Gastrocnemius medialis (tissue), 4 donors: ENCODE data around the gene RPAP3. TPM values are rescaled to one million over a fixed set of nuclear protein-coding genes. Genes with fewer than 3 reads are reported as not detected.
A peak's percentile ranks its signal among the peaks of the same experiment; 100 is the strongest.

Source experiments
- ATAC-seq, 2 donors: fragments of 150-250 bp; one replicate each; pipeline ENCODE4 v1.9.1; 2016
- DNase-seq, 2 donors: peaks; one replicate each; pipeline ENCODE4 v3.0.0-alpha.2; 2019
- H3K27ac ChIP-seq, 4 donors: fragments of 200-600 bp; sonication (generic); 1 replicate in 1 of 4; 2 replicates in 3 of 4; pipeline ENCODE4 v1.5.1; 2016 to 2018; ENCODE audit warnings: mild to moderate bottlenecking in 2 of 4, moderate library complexity in 1 of 4
- H3K27me3 ChIP-seq, 3 donors: fragments of 200-600 bp; sonication (generic) in 2 of 3; 1 replicate in 1 of 3; 2 replicates in 2 of 3; pipeline versions ENCODE4 v1.5.1 to v1.6.0; 2016 to 2019; ENCODE audit warnings: mild to moderate bottlenecking in 1 of 3, moderate library complexity in 1 of 3
- H3K36me3 ChIP-seq, 2 donors: fragments of 200-600 bp; sonication (generic) in 1 of 2; one replicate each; pipeline ENCODE4 v1.5.1; 2017 to 2018
- H3K4me1 ChIP-seq, 2 donors: fragments of 200-600 bp; sonication (generic) in 1 of 2; one replicate each; pipeline ENCODE4 v1.5.1; 2016 to 2017; ENCODE audit warnings: mild to moderate bottlenecking in 2 of 2
- H3K4me3 ChIP-seq, 4 donors: fragments of 200-600 bp; sonication (generic) in 3 of 4; 1 replicate in 1 of 4; 2 replicates in 3 of 4; pipeline ENCODE4 v1.5.1; 2016 to 2019; ENCODE audit warnings: mild to moderate bottlenecking in 2 of 4
- H3K9me3 ChIP-seq, 3 donors: fragments of 200-600 bp; sonication (generic) in 2 of 3; 1 replicate in 1 of 3; 2 replicates in 2 of 3; pipeline ENCODE4 v1.5.1; 2016 to 2019
- CTCF ChIP-seq, 5 experiments: fragments of 450-650 bp in 3 of 5; fragments of 200-600 bp in 2 of 5; sonication (generic) in 2 of 5; IDR thresholded peaks in 4 of 5; conservative IDR thresholded peaks in 1 of 5; 1 replicate in 4 of 5; 2 replicates in 1 of 5; pipeline ENCODE4 v1.5.1; 2016 to 2019; ENCODE audit warnings: antibody characterized with exemption in 5 of 5, mild to moderate bottlenecking in 3 of 5, moderate library complexity in 3 of 5
- POLR2A ChIP-seq, 2 donors: fragments of 450-650 bp; IDR thresholded peaks; one replicate each; pipeline ENCODE4 v1.6.1; 2017; ENCODE audit warnings: antibody characterized with exemption in 2 of 2, mild to moderate bottlenecking in 2 of 2, moderate library complexity in 2 of 2
- in situ Hi-C, 4 donors: fragments of 200-750 bp; cut with MboI; loops; one replicate each; pipeline versions ENCODE4 v1.15.0 to v1.8.0; 2017; ENCODE audit warnings: low sequenced_read_pairs in 4 of 4
- intact Hi-C: fragments of 100-400 bp; cut with DNase I; formaldehyde crosslinking; loops from one replicate; pipeline ENCODE4 v1.15.1; 2023; ENCODE audit warnings: low total_unique reads
- total RNA-seq, 4 donors: library from RNA; depleted of rRNA; stranded (reverse); fragments of >200 nt; gene quantifications; one replicate each; pipeline versions ENCODE4 v1.1.0 to v1.2.3, GENCODE V29; 2016

Gene RPAP3
- total RNA-seq, 4 donors from 2014 or later: 15.1 to 24.8 (median 20.5) TPM

- intact Hi-C loops: loop anchor here (5.0 to 10.0 kb wide), 3 partner anchors 398 to 675 kb away; partner anchors contain the start of gene SENP1
- Histone ChIP-seq H3K4me3 (no peak overlapping the region), H3K4me1 (peaks cover 12 to 18% of the 10 kb centered on the region in 2 donors), H3K9me3 (no peaks in the 10 kb centered on the region), H3K27me3 (no peaks in the 10 kb centered on the region), H3K36me3 (no peaks in the 10 kb centered on the region), H3K27ac (no peak overlapping the region)
- TF ChIP-seq CTCF (IDR thresholded peaks at IDR 0.05 in 4 of 5, conservative IDR thresholded peaks at IDR 0.05 in 1 of 5) (no peak), POLR2A (IDR thresholded peaks at IDR 0.05) (no peak)
- in situ Hi-C loops: loop anchor here (5.0 to 10.0 kb wide), 4 partner anchors 65 to 128 kb away; partner anchors contain the start of gene SLC48A1 (in 2 of the 4)
- DNase-seq (no peak), ATAC-seq (no peak)
These were observed 3.8 kb upstream of the RPAP3 start for GRCh38 chr12:47709671-47710070.

GRCh38 chr12:47709237-47709636 is 3.4 kb upstream of the RPAP3 start:
- Histone ChIP-seq H3K36me3 (no peaks in the 10 kb centered on the region), H3K4me1 (peaks cover 9 to 18% of the 10 kb centered on the region in 2 donors), H3K9me3 (no peaks in the 10 kb centered on the region), H3K27me3 (no peaks in the 10 kb centered on the region), H3K27ac (no peak overlapping the region), H3K4me3 (no peak overlapping the region)
- DNase-seq (no peak), ATAC-seq (no peak)
- TF ChIP-seq POLR2A (IDR thresholded peaks at IDR 0.05) (no peak), CTCF (IDR thresholded peaks at IDR 0.05 in 4 of 5, conservative IDR thresholded peaks at IDR 0.05 in 1 of 5) (no peak)
- in situ Hi-C loops: no loop called here
- intact Hi-C loops: loop anchor here (5.0 to 10.0 kb wide), 2 partner anchors 398 to 674 kb away; partner anchors contain the start of gene SENP1

- Histone ChIP-seq H3K27ac (no peak overlapping the region), H3K27me3 (no peaks in the 10 kb centered on the region), H3K9me3 (no peaks in the 10 kb centered on the region), H3K4me1 (peaks cover 9 to 18% of the 10 kb centered on the region in 2 donors), H3K4me3 (no peak overlapping the region), H3K36me3 (no peaks in the 10 kb centered on the region)
- no peak for TF ChIP-seq CTCF (IDR thresholded peaks at IDR 0.05 in 4 of 5, conservative IDR thresholded peaks at IDR 0.05 in 1 of 5)
- TF ChIP-seq POLR2A (IDR thresholded peaks at IDR 0.05): no peak
- intact Hi-C loops (loop anchor here (5.0 to 10.0 kb wide), 2 partner anchors 399 to 673 kb away; partner anchors contain the start of gene SENP1), in situ Hi-C loops (no loop called here)
- DNase-seq: no peak
- ATAC-seq: no peak
These were observed 2.2 kb upstream of the RPAP3 start for GRCh38 chr12:47707905-47708543.

- intact Hi-C loops (loop anchor here (5.0 to 10.0 kb wide), 2 partner anchors 400 to 673 kb away; partner anchors contain the start of gene SENP1), in situ Hi-C loops (no loop called here)
- no peak for ATAC-seq
- Histone ChIP-seq H3K4me3 (peak overlapping the region in 1 of 4 donors; percentile 84), H3K9me3 (no peaks in the 10 kb centered on the region), H3K4me1 (peaks cover 9 to 18% of the 10 kb centered on the region in 2 donors), H3K27ac (no peak overlapping the region), H3K27me3 (no peaks in the 10 kb centered on the region), H3K36me3 (no peaks in the 10 kb centered on the region)
- TF ChIP-seq POLR2A (IDR thresholded peaks at IDR 0.05) (no peak), CTCF (IDR thresholded peaks at IDR 0.05 in 4 of 5, conservative IDR thresholded peaks at IDR 0.05 in 1 of 5) (no peak)
- no peak for DNase-seq
These were observed 1.5 kb upstream of the RPAP3 start for GRCh38 chr12:47707355-47707754.
